Stimulated activated CD4-positive, alpha-beta T cell treated with anti-CD3 and anti-CD28 coated beads, TNF-alpha, amount 100 ng/mL, for 1 hour (primary cell): ENCODE data around the gene PPP1R9B.
A peak's percentile ranks its signal among the peaks of the same experiment; 100 is the strongest.

Source experiments
- DNase-seq, 3 donors: peaks; one replicate each; pipeline ENCODE4 v3.0.0-alpha.2; 2020; ENCODE audit warnings: low read depth in 3 of 3, low spot score in 1 of 3

Gene PPP1R9B

DNA sequence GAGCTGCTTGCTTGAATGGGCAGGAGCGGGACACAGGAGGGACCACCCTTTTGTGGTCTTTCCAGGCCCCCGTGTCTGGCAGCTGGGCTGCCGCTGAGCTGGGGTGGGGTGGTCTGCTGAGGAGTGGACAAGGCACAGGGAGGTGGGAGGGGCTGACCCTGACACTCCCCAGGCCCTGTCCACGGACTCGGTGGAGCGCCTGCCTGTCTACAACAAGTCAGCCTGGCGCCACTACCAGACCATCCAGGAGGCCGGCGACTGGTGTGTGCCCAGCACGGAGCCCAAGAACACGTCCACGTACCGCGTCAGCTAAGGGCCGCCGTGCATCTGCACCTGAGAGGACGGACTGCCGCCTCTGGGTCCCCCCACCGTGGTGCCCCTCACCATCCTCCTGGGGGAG is 40.7 kb downstream of the PPP1R9B start:
- no peak for DNase-seq

DNA sequence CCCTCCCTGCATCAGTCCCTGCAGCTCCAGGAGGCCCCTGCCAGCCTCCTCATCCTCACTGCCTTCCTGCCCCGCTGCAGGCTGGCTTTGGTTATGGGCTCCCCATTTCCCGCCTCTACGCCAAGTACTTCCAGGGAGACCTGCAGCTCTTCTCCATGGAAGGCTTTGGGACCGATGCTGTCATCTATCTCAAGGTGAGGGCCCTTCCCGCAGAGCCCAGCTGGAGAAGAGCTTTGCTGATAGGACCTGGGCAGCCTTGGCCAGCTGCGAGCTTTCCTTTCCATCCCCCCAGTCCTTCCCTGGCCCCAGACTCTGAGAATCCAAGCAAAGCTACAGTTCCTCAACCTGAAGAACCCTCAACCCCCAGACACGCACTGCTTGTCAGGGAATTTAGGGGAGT is 41.3 kb downstream of the PPP1R9B start:
- DNase-seq, result no peak

DNA sequence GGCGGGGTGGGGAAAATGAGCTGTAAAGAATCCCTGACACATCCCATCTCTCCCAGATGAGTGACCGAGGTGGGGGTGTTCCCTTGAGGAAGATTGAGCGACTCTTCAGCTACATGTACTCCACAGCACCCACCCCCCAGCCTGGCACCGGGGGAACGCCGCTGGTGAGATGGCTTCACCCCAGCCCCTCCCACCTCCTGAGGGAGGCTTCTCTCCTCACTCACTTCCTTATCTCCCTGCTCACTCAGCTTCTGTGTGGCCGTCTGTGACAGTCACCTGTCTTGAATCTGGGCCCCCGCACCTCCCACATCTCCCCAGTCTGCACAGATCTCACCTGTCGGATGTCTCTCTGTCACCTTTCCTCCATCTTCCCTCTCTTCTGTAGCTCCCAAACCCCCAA is 41.9 kb downstream of the PPP1R9B start:
- DNase-seq, result no peak

DNA sequence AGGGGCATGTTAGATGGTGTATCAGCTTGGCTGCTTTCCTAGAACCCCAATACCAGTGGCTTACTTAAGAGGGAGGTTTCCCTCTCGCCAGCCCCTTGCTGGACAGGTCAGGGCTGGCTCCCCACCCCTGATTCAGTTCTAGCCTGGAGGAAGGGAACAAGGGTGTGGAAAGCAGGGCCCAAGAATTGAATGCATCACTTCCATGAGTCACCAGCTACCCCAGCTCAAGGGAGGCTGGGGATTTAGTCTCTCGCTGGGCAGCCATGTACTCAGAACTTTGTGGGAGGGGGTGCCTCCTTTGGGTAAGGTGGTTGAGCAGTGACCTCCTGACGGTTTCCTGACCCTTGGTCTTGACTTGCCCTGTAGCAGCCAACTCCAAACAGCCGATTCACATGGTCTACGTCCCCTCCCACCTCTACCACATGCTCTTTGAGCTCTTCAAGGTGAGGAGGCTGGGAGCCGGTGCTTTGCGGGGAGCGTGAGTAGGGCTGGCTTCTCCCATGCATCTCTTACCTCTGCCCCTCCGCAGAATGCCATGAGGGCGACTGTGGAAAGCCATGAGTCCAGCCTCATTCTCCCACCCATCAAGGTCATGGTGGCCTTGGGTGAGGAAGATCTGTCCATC is 42.6 kb downstream of the PPP1R9B start:
- DNase-seq, result no peak

DNA sequence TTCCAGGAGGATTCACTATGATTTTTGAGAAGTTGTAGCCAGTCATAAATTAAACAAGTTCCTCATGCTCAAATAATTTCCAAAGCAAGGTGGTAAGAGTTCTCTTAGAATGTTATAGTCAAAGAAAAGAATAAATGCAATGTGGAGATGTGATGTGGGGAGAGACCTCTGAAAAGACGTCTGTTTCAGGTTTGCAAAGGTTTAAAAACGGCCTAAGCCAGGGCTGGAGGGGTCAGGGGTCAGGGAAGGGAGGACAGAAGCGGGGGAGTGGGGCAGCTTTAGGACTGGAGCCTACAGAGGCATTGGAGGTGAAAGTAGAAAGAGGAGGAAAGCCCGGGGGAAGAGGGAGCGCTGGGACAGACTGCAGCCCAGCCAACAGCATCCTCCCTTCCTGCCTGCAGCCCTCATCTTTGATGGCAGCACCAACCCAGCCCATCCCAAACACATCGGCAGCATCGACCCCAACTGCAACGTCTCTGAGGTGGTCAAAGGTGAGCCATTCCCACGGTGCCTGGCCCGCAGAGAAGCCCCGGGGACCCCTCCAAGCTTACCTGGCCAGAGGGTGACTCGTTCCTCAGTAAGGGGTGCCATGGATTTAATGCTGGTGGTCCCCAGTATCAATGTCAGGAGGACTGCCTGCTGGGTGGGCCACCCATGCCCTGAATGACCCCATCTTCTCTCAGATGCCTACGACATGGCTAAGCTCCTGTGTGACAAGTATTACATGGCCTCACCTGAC is 43.9 kb downstream of the PPP1R9B start:
- DNase-seq, result no peak

DNA sequence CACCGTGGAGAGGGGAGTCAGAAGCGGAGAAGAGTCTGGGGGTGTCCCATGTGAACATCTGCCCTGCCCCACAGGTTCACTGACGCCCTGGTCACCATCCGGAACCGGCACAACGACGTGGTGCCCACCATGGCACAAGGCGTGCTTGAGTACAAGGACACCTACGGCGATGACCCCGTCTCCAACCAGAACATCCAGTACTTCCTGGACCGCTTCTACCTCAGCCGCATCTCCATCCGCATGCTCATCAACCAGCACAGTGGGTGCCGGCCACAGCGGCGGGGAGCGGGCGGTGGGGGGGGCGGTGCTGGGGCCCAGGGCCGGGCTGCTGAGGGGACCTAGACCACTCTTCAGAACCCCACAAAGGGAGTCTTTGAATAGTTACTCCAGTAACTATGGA is 44.7 kb downstream of the PPP1R9B start:
- no peak for DNase-seq

DNA sequence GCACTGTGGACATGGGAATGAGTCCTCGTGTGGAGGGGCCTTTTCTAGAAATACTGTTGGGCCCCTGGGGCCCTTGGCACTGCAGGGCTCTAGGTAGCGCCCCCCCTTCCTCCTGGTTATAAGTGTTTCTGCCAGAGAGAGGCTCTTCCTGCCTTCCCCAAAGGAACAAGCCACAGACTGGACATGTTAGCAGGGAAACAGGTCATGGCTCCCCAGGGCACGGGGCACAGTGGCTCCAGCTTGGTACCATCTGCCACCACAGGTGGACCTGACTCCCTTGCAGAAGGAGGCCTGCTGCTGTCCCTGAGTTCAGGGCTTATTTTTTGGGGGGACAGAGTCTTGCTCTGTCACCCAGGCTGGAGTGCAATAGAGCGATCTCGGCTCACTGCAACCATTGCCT is 46.5 kb downstream of the PPP1R9B start:
- no peak for DNase-seq

DNA sequence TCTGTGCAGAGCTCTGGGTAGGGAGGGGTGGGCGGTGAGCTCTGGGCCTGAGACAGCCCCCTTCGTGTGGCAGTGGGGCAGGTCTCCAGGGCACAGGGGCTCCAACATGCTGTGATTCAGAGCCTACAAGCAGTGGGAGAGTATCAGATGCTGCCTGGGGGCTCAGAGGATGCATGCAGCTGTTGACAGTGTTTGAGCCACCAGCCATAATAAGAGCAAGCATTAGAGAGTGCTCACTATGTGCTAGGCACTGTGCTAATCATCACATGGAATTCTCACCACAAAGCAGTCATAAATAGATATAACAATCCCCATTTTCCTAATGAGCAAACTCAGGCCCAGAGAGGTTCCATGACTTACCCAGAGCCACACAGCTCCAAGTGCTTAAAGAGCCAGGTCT is 47.2 kb downstream of the PPP1R9B start:
- no peak for DNase-seq

DNA sequence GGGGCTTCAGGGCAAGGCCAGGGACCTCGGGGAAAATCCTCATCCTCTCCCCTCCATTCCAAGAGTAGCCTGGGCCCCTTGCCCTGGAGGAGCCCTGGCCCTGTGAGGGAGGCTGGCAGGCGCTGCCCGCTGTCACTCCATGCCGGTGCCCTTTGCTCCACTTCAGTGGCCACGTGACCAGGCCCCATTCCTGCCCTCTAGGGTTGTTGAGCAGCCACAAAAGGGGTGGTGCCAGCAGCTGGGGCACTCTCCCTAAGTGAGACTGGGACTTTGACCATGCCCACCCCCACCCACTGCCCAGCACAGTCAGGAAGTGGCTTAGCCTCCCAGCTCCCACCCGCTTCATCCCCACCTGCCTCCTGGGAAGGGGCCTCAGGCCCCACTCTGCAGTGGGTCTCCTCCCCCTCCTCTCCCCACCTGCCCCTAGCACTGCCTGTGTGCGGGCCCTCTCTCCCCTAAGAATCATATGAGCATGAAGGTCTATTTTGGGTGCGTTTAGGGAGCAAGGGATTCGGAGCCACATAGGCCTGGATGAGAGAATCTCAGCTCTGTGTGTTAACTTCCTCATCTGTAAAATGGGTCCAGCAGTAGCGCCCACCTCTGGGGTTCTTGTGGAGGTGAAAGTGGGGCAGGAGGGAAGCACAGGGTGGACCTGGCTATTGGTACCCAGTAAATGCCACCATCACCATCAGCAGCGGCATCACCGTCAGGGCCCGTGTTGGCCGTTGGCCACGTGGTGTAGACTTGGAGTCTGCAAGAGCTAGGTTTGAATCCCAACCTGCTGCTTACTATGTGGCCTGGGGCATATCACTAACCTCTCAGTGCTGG is 48.1 kb downstream of the PPP1R9B start:
- no peak for DNase-seq

DNA sequence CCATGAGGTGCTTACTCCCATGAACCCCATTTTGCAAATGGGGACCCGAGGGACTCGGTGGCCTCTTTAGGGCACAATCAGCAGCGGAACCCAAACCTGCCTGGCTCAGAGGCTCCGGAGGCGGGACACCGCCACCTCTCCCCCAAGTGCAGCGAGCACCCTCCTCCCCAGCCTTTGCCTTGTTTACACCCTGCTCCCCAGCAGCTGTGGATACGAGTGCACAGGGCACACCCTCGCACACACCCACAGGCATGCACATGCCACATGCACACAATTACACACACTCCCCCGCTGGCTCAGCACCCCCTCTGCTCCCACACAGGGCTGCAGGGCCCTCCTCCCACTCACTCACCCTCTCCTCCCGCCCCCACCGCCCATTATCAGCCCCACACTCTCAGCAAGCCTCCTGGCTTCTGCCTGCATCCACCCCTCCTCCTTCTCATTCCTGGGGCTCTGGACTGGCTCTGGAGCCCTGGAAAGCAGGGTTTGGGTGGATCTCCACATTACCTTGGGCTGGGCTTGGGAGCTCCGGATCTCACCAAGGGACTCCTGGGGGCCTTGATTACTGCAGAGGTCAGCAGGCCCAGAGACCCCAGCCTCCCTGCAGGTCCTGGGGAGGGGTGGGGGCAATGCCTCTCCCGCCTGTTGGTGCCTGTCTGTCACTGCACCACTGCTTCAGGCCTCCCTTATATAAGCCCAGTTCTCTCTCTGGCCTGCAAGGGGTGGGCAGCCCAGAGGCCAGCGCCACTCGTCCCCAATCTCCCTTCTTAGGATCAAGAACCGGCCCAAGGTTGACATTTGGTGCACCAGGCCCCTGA is 48.9 kb downstream of the PPP1R9B start:
- DNase-seq, result no peak

DNA sequence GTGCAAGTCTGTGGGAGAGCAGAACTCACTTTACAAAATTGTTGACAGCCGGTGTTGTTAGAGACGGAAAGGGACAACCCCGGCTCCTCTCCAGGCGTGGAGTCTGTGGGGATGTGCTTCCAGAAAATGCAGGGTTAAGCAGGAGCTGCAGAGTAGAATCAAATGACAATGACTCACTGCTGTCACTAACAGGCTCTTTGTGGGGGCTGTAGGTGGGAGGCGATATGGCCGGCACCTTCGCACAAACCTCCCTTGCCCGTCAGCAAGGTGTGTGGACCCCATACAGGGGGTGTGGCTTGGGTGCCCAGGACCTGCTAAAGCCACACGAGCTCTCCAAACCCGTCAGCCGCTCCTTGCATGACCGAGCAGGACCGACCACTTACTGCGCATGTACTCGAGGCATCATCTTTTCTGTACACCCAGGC is 49.5 kb downstream of the PPP1R9B start:
- DNase-seq, result no peak

DNA sequence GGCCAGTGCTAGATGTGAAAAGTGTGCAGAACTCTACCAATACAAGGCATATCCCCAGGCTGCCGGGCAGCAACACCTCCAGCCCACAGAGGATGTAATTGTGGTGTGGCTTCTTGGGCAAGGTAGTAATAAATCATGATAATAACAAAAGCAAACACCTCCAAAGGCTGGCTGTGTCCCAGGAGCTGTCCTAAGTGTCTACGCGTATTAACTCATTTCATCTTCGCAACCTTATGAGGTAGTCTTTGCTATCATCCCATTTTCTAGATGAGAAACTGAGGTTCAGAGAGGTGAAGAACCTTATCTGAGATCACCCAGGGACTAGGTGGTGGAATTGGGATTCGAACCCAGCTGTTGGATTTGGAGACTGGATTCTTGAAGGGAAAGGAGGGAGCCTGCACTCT is 50.0 kb downstream of the PPP1R9B start:
- no peak for DNase-seq

DNA sequence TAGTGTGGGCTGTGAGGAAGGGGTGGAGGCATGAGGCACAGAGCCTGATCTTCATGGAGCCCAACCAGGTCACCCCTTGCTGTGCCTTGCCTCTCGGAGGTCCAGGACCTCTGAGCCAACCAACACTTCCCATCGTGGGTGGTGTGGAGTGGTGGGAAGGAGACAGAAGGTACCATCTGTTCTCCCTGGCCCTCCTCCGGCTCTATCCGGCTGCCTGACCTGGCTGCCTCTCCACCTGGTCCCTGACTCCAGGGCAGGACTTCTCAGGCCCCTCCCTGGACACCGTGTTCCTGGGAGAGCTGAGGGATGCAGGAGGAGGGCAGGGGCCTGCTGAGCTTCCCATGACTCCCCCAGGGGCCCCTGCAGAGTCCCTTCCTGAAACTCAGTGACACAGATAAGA is 51.5 kb downstream of the PPP1R9B start:
- no peak for DNase-seq

DNA sequence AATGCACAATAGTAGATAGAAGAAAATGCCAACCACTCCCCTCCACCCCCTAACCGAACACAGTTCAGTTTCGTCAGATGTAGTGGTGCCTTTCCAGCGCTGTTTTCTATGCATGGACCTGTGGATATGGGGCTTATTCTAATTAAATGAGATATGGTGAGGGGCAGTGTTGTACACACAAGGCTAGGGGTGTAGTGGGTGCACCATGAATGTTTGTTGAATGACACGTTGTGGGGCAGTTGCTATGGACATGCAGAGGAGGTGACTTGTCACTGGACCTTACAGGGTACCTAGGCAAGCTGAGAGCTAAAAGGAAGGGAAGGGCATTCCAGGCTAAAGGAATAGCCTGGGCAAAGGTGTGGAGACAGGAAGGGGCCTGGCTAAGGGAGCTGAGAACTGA is 51.9 kb downstream of the PPP1R9B start:
- DNase-seq, result no peak

DNA sequence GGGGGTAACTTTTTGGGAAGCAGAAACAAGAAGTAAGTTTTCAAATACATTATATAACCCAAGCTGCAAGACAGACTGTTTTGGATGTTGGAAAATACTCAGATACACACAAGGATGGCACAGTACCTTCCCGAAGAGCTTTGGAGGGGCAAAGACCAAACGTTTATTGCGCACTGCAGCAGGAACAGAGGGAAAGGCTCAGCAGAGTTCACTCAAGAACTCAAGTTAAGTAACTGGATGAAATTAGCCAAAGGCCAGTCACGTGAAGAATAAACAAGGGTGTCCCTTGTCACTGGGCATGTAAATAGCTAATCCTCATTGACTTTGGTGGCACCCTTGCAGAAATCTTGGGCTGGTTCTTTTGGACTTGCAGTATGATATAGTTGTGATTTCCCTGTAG is 52.6 kb downstream of the PPP1R9B start:
- no peak for DNase-seq

DNA sequence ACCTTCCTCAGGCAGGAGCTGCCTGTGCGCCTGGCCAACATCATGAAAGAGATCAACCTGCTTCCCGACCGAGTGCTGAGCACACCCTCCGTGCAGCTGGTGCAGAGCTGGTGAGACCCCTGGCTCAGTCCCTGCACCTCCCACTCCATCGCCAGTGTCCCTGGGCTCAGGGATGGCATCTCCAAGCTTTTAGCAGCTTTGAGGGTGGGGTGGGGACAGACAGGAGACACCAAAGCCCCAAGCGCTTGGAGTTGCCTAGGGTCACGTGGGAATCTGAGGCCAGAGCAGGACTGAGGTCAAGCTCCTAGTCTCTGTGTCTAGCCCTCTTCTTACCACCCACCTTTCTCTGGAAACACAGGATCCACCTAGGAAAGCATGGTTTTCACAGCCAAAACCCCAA is 53.0 kb downstream of the PPP1R9B start:
- DNase-seq, result no peak

DNA sequence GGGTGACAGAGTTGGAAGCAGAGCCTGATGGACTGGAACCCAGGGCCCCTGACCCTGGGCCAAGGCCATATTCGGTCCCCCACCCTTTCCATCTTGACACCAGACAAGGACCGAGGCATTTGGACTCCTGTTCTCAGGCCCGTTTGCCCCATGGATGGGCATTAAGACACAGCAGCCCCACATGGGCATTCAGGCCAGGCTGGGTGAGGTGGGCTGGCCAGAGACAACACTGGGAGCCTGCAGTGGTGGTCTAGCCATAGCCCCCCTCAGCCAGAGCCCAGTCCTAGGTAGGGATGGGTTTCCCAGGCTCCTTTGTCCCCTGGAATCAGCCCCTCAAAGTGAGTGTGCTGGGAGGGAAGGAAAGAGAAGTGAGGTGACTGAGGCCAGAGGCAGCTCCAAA is 53.7 kb downstream of the PPP1R9B start:
- DNase-seq, result no peak

DNA sequence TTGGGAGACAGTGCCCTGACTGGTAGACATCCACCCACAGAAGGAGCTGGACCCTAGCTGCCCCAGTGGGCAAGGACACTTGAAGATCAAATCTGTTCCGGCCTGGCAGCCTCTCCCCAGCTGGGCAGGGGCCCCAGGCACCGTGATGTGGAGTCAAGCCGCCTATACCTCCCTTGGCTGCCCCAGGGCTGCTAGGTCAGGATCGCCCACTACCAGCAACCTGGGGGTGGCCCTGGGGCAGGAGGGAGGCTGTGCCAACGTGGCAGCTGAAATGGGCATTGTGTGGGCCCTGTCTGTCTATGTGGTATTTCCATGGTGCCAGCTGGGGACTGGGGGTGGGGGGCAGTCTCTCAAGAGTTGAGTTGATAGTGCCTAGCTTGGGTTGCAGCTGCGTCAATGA is 54.4 kb downstream of the PPP1R9B start:
- DNase-seq, result no peak

DNA sequence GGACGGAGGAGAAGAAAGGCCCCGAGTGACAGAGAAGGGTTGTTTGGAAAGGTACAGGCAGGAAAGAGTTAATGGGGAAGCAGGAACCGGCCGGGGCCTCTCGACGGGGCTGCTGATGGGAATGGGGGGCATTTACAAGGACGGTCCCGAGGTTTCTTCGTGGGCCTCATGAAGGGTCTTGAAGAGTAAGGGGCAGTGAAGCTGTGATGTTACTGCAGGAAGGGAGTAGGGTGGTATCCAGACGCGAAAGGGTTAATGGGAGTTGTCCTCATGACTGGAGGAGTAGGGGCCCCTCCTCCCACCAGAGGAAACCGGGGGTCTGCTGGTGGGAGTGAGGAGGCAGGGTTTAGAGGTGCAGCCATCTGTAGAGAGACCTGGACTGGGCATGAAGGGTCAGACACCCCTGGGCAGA is 54.8 kb downstream of the PPP1R9B start:
- DNase-seq, result no peak

DNA sequence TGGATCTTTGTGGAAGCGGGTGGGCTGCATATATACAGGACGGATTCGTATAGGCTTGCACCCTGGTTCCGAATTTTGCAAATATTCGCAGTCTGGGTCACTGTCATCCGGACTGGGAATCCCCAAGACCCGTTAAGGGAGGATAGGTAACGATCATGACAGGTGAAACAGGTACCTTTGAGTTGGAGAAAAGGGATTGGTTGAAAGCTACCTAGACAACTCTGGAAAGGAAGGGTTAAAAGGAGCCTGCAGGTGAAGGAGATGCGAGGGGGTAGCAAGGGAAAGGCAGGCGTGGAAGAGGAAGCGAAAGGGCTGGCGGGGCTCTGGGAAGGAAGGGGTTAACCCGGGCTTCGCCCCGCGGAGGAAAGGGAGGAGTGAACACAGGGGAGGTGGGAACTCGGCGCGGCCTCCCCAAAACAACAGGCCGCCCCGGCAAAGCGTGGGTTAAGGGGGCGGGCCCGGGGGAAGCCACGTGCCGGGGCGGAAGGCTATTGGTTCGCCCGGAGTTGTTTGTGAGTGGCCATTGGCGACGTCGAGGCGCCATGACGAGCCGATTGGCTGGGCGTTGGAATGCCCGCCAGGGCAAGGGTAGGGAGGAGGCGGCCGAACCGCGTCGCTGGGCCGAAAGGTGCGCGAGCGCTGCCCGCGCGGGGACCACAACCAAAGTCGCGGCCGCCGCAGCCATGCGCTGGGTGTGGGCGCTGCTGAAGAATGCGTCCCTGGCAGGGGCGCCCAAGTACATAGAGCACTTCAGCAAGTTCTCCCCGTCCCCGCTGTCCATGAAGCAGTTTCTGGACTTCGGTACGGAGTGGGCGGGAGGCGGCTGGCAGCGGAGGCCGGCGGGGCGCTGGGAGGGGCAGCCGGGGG is 55.5 kb downstream of the PPP1R9B start, which contains the start of gene PDK2:
Gene PDK2, plus strand, starts transcription at position 599 of the 867 bp plus-strand sequence. Its CDS starts 85 bp downstream, at position 684.
- DNase-seq, result peak; percentile 87 to 90 (median 90)
